ENCODE data around the gene MYH9.
A peak's percentile ranks its signal among the peaks of the same experiment; 100 is the strongest.

DNA sequence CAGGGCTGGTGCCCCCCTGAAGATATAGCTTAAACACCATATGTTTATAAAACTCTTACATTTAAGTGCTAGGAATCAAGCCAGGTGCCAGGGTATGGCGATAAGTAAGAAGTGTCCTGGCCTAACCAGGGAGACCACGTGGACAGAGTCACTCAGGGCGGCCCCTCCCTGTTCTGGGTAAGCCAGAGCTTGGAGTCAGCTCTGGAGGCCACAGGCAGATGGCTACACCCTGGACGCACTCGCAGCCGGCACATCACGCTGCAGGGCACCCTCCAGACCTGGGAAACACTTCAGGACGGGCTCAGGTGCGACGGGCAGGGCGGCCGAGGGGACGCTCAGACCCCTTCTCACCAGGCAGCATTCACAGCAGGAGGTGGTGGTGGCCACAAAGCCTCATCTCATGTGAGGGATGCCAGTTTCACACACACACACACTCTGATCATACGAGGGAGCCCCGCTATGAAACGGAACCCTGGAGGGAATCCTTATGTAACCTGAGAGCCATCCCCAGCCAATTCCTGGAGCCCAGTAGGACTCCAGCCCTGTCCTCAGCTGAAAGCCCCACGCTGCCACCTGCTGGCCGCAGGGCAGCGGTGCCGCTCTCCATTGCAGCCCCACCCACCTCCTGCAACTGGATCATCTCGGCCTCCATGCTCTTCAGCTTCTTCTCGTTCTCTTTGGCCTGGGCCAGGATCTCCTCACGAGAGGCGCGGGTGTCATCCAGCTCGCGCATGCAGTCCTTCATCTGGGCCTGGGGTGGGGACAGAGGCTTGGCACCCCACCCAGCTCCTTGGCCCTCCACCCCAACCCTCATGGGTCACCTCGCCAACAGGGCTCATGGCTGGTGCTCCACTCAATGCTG lies 101.4 kb downstream of the MYH9 start:
- no peak for TF ChIP-seq ZBTB33 (IDR thresholded peaks at IDR 0.05)
- TF ChIP-seq, protein P1, sequence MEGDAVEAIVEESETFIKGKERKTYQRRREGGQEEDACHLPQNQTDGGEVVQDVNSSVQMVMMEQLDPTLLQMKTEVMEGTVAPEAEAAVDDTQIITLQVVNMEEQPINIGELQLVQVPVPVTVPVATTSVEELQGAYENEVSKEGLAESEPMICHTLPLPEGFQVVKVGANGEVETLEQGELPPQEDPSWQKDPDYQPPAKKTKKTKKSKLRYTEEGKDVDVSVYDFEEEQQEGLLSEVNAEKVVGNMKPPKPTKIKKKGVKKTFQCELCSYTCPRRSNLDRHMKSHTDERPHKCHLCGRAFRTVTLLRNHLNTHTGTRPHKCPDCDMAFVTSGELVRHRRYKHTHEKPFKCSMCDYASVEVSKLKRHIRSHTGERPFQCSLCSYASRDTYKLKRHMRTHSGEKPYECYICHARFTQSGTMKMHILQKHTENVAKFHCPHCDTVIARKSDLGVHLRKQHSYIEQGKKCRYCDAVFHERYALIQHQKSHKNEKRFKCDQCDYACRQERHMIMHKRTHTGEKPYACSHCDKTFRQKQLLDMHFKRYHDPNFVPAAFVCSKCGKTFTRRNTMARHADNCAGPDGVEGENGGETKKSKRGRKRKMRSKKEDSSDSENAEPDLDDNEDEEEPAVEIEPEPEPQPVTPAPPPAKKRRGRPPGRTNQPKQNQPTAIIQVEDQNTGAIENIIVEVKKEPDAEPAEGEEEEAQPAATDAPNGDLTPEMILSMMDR (IDR thresholded peaks at IDR 0.05; ENCODE audit: low read depth, low read length, missing input control), result peak; percentile 95
- no peak for TF ChIP-seq YY1 (IDR thresholded peaks at IDR 0.05)
- TF ChIP-seq FOXA1 (IDR thresholded peaks at IDR 0.05), result no peak
- TF ChIP-seq TAF1 (conservative IDR thresholded peaks at IDR 0.05), result no peak
